GM12878 (cell line): ENCODE measurements around the gene MAP4K4. TPM values are rescaled to one million over a fixed set of nuclear protein-coding genes. Genes with fewer than 3 reads are reported as not detected.

ENCODE experiments used
- ETV6 ChIP-seq, 2 experiments: fragments of 450-650 bp in 1 of 2; IDR thresholded peaks in 1 of 2; conservative IDR thresholded peaks in 1 of 2; 2 replicates each; pipeline ENCODE4 v1.6.1; 2014; ENCODE audit warnings: antibody characterized with exemption in 1 of 2, borderline replicate concordance in 1 of 2, low read depth in 1 of 2, mild to moderate bottlenecking in 1 of 2, moderate library complexity in 1 of 2
- GATAD2B ChIP-seq: fragments of 450-650 bp; conservative IDR thresholded peaks from 2 replicates; pipeline ENCODE4 v1.6.1; 2017; ENCODE audit warnings: low read depth, mild to moderate bottlenecking, moderate library complexity
- HDAC6 ChIP-seq: fragments of 200-600 bp; sonication (generic); IDR thresholded peaks from one replicate; pipeline ENCODE4 v1.8.0; 2017; ENCODE audit warnings: antibody characterized with exemption; ENCODE audit not compliant: unreplicated experiment
- NFYB ChIP-seq: IDR thresholded peaks from 2 replicates; pipeline ENCODE4 v1.6.1; 2011; ENCODE audit warnings: low read depth, mild to moderate bottlenecking, low read length, improper control_type of control experiment, moderate library complexity; ENCODE audit not compliant: insufficient read depth
- RAD21 ChIP-seq: IDR thresholded peaks from 2 replicates; pipeline ENCODE4 v1.6.1; 2011; ENCODE audit warnings: mild to moderate bottlenecking, low read depth, low read length, moderate library complexity; ENCODE audit not compliant: insufficient read depth
- RAD51 ChIP-seq: fragments of 450-650 bp; IDR thresholded peaks from 2 replicates; pipeline ENCODE4 v1.6.1; 2016; ENCODE audit warnings: moderate library complexity, mild to moderate bottlenecking, inconsistent platforms
- RFX5 ChIP-seq: IDR thresholded peaks from 2 replicates; pipeline ENCODE4 v1.6.1; 2011; ENCODE audit warnings: low read depth, low read length, improper control_type of control experiment
- RUNX3 ChIP-seq: IDR thresholded peaks from 2 replicates; pipeline ENCODE4 v1.6.1; 2012; ENCODE audit warnings: low read length, inconsistent platforms
- SMARCA5 ChIP-seq: fragments of 450-650 bp; IDR thresholded peaks from 2 replicates; pipeline ENCODE4 v1.6.1; 2017; ENCODE audit warnings: mild to moderate bottlenecking
- SMC3 ChIP-seq: IDR thresholded peaks from 2 replicates; pipeline ENCODE4 v1.6.1; 2011; ENCODE audit warnings: low read length, improper control_type of control experiment, borderline replicate concordance
- TCF3 ChIP-seq: IDR thresholded peaks from 2 replicates; pipeline ENCODE4 v1.6.1; 2012; ENCODE audit warnings: low read depth, mild to moderate bottlenecking, low read length, borderline replicate concordance; ENCODE audit not compliant: insufficient read depth
- TCF7 ChIP-seq: IDR thresholded peaks from 2 replicates; pipeline ENCODE4 v1.6.1; 2014; ENCODE audit warnings: antibody characterized with exemption, borderline replicate concordance
- YBX1 ChIP-seq: fragments of 450-650 bp; IDR thresholded peaks from 2 replicates; pipeline ENCODE4 v1.6.1; 2016; ENCODE audit warnings: antibody characterized with exemption
- YY1 ChIP-seq: IDR thresholded peaks from 2 replicates; pipeline ENCODE4 v1.6.1; 2011; ENCODE audit warnings: low read depth, mild to moderate bottlenecking, low read length
- ZNF207 ChIP-seq: fragments of 450-650 bp; IDR thresholded peaks from 2 replicates; pipeline ENCODE4 v1.6.1; 2014; ENCODE audit warnings: antibody characterized with exemption, mild to moderate bottlenecking, borderline replicate concordance
- ZNF24 ChIP-seq: fragments of 450-650 bp; IDR thresholded peaks from 2 replicates; pipeline ENCODE4 v1.6.1; 2017; ENCODE audit warnings: antibody characterized with exemption, mild to moderate bottlenecking
- ZSCAN29 ChIP-seq: fragments of 450-650 bp; IDR thresholded peaks from 2 replicates; pipeline ENCODE4 v1.6.1; 2017; ENCODE audit warnings: mild to moderate bottlenecking, moderate library complexity
- polyA plus RNA-seq, 11 experiments: library from polyadenylated mRNA; depleted of rRNA in 4 of 11; unstranded in 6 of 11; stranded (reverse) in 5 of 11; fragments of >200 nt; fragmentation: Nextera tagmentation in 4 of 11; fragmentation: Illumina TruSeq in 1 of 11; extraction: Ambion mirVana in 4 of 11; extraction: Trizol in 1 of 11; gene quantifications; 1 replicate in 1 of 11; 2 replicates in 10 of 11; pipeline versions ENCODE4 v1.2.1 to v1.2.3, GENCODE V29; 2011 to 2016; ENCODE audit warnings: inconsistent platforms in 2 of 11, missing spikeins in 2 of 11, low read depth in 1 of 11
- total RNA-seq, 4 experiments: library from RNA; depleted of rRNA in 3 of 4; stranded (reverse); fragments of >200 nt in 3 of 4; fragmentation: Illumina TruSeq in 1 of 4; extraction: Trizol in 1 of 4; gene quantifications; 2 replicates each; pipeline versions ENCODE4 v1.2.1 to v1.2.3, GENCODE V29; 2013 to 2021
- TF ChIP-seq, protein P1 (sequence below): fragments of 450-650 bp; IDR thresholded peaks from 2 replicates; pipeline ENCODE4 v1.6.1; 2017; ENCODE audit warnings: mild to moderate bottlenecking, moderate library complexity
- TF ChIP-seq, protein P2 (sequence below): IDR thresholded peaks from 2 replicates; pipeline ENCODE4 v1.6.1; 2012; ENCODE audit warnings: low read depth, low read length, improper control_type of control experiment
- TF ChIP-seq, protein P3 (sequence below), 3 experiments: IDR thresholded peaks in 2 of 3; conservative IDR thresholded peaks in 1 of 3; 2 replicates each; pipeline ENCODE4 v1.5.1; 2011; ENCODE audit warnings: low read depth in 3 of 3, low read length in 3 of 3, mild to moderate bottlenecking in 3 of 3, control low read depth in 2 of 3, moderate library complexity in 2 of 3, inconsistent platforms in 1 of 3, mixed read lengths in 1 of 3; ENCODE audit not compliant: control insufficient read depth in 2 of 3, insufficient read depth in 1 of 3; ENCODE audit errors: extremely low read depth in 1 of 3
- TF ChIP-seq, protein P4 (sequence below): fragments of 450-650 bp; formaldehyde crosslinking; IDR thresholded peaks from 2 replicates; pipeline ENCODE4 v1.5.0; 2022; ENCODE audit warnings: mild to moderate bottlenecking, missing genetic modification characterization

The MAP4K4 gene
- total and polyA plus RNA-seq, 10 of the 15 experiments (the other 5 are each of a cell fraction or from before 2014, with no cell fraction given): 1.9 to 50.4 (median 9.7) TPM

DNA sequence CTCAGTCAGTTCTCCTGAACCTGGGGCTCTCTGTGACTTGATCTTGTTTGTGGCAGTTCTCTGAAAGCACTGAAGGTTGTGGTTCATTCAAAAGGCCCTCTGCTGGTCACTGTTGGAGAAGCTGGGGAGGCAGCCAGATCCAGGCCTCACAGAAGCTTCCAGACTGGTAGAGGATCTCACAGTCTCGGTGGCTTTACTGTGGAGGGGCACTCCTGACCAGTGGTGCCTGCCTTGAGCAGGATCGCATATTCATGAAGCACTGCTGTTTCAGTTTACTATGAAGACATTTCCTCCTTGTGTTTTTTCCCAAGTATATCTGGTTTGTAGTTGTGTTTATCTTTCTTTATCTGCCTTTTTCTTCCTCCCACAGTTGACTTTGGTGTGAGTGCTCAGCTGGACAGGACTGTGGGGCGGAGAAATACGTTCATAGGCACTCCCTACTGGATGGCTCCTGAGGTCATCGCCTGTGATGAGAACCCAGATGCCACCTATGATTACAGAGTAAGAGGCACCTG is 133.9 kb downstream of the MAP4K4 start (continued):
- TF ChIP-seq, protein P1, sequence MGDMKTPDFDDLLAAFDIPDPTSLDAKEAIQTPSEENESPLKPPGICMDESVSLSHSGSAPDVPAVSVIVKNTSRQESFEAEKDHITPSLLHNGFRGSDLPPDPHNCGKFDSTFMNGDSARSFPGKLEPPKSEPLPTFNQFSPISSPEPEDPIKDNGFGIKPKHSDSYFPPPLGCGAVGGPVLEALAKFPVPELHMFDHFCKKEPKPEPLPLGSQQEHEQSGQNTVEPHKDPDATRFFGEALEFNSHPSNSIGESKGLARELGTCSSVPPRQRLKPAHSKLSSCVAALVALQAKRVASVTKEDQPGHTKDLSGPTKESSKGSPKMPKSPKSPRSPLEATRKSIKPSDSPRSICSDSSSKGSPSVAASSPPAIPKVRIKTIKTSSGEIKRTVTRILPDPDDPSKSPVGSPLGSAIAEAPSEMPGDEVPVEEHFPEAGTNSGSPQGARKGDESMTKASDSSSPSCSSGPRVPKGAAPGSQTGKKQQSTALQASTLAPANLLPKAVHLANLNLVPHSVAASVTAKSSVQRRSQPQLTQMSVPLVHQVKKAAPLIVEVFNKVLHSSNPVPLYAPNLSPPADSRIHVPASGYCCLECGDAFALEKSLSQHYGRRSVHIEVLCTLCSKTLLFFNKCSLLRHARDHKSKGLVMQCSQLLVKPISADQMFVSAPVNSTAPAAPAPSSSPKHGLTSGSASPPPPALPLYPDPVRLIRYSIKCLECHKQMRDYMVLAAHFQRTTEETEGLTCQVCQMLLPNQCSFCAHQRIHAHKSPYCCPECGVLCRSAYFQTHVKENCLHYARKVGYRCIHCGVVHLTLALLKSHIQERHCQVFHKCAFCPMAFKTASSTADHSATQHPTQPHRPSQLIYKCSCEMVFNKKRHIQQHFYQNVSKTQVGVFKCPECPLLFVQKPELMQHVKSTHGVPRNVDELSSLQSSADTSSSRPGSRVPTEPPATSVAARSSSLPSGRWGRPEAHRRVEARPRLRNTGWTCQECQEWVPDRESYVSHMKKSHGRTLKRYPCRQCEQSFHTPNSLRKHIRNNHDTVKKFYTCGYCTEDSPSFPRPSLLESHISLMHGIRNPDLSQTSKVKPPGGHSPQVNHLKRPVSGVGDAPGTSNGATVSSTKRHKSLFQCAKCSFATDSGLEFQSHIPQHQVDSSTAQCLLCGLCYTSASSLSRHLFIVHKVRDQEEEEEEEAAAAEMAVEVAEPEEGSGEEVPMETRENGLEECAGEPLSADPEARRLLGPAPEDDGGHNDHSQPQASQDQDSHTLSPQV: no peak
- 0 out of 2 replicates have a peak, but pooled peaks have one; percentile 17 for TF ChIP-seq RFX5
- TF ChIP-seq, protein P2, sequence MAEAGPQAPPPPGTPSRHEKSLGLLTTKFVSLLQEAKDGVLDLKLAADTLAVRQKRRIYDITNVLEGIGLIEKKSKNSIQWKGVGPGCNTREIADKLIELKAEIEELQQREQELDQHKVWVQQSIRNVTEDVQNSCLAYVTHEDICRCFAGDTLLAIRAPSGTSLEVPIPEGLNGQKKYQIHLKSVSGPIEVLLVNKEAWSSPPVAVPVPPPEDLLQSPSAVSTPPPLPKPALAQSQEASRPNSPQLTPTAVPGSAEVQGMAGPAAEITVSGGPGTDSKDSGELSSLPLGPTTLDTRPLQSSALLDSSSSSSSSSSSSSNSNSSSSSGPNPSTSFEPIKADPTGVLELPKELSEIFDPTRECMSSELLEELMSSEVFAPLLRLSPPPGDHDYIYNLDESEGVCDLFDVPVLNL: no peak
- TF ChIP-seq SMARCA5: no peak; the same call in 1 of the 2 replicates
- TF ChIP-seq YY1: 0 out of 2 replicates have a peak, but pooled peaks have one; percentile 29
- TF ChIP-seq RUNX3: peak; percentile 83
- TF ChIP-seq TCF3: no peak
- TF ChIP-seq, protein P3, sequence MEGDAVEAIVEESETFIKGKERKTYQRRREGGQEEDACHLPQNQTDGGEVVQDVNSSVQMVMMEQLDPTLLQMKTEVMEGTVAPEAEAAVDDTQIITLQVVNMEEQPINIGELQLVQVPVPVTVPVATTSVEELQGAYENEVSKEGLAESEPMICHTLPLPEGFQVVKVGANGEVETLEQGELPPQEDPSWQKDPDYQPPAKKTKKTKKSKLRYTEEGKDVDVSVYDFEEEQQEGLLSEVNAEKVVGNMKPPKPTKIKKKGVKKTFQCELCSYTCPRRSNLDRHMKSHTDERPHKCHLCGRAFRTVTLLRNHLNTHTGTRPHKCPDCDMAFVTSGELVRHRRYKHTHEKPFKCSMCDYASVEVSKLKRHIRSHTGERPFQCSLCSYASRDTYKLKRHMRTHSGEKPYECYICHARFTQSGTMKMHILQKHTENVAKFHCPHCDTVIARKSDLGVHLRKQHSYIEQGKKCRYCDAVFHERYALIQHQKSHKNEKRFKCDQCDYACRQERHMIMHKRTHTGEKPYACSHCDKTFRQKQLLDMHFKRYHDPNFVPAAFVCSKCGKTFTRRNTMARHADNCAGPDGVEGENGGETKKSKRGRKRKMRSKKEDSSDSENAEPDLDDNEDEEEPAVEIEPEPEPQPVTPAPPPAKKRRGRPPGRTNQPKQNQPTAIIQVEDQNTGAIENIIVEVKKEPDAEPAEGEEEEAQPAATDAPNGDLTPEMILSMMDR (IDR thresholded peaks at IDR 0.05 in 2 of 3, conservative IDR thresholded peaks at IDR 0.05 in 1 of 3; ENCODE audit: control insufficient read depth in 2 of 3, extremely low read depth in 1 of 3, insufficient read depth in 1 of 3, low read depth in 3 of 3, low read length in 3 of 3): peak; percentile 72 to 79 (median 75)
- no peak for TF ChIP-seq NFYB
- no peak for TF ChIP-seq HDAC6
- no peak for TF ChIP-seq ETV6 (conservative IDR thresholded peaks at IDR 0.05 in 1 of 2, IDR thresholded peaks at IDR 0.05 in 1 of 2; ENCODE audit: borderline replicate concordance in 1 of 2, low read depth in 1 of 2)
- TF ChIP-seq, protein P4, sequence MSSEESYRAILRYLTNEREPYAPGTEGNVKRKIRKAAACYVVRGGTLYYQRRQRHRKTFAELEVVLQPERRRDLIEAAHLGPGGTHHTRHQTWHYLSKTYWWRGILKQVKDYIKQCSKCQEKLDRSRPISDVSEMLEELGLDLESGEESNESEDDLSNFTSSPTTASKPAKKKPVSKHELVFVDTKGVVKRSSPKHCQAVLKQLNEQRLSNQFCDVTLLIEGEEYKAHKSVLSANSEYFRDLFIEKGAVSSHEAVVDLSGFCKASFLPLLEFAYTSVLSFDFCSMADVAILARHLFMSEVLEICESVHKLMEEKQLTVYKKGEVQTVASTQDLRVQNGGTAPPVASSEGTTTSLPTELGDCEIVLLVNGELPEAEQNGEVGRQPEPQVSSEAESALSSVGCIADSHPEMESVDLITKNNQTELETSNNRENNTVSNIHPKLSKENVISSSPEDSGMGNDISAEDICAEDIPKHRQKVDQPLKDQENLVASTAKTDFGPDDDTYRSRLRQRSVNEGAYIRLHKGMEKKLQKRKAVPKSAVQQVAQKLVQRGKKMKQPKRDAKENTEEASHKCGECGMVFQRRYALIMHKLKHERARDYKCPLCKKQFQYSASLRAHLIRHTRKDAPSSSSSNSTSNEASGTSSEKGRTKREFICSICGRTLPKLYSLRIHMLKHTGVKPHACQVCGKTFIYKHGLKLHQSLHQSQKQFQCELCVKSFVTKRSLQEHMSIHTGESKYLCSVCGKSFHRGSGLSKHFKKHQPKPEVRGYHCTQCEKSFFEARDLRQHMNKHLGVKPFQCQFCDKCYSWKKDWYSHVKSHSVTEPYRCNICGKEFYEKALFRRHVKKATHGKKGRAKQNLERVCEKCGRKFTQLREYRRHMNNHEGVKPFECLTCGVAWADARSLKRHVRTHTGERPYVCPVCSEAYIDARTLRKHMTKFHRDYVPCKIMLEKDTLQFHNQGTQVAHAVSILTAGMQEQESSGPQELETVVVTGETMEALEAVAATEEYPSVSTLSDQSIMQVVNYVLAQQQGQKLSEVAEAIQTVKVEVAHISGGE (CRISPR knock-in tag): no peak
- TF ChIP-seq ZNF207: no peak
- TF ChIP-seq SMC3: peak; percentile 86
- TF ChIP-seq RAD21: peak; percentile 68
- TF ChIP-seq ZNF24: no peak
- TF ChIP-seq YBX1: no peak
- TF ChIP-seq GATAD2B: no peak
- TF ChIP-seq TCF7: no peak
- no peak for TF ChIP-seq RAD51
- no peak for TF ChIP-seq ZSCAN29
